Peyer's patch (tissue), 4 donors: ENCODE measurements around the gene ZSCAN32.

Experiments used
- POLR2A ChIP-seq, 2 donors: fragments of 450-650 bp; IDR thresholded peaks; one replicate each; pipeline ENCODE4 v1.5.1; 2017; ENCODE audit warnings: antibody characterized with exemption in 2 of 2, mild to moderate bottlenecking in 2 of 2, moderate library complexity in 2 of 2
- TF ChIP-seq, protein P1 (sequence below), 6 experiments: fragments of 450-650 bp in 4 of 6; fragments of 200-600 bp in 2 of 6; sonication (generic) in 1 of 6; IDR thresholded peaks; one replicate each; pipeline ENCODE4 v1.5.1; 2017 to 2019; ENCODE audit warnings: antibody characterized with exemption in 6 of 6, mild to moderate bottlenecking in 3 of 6, moderate library complexity in 1 of 6

DNA sequence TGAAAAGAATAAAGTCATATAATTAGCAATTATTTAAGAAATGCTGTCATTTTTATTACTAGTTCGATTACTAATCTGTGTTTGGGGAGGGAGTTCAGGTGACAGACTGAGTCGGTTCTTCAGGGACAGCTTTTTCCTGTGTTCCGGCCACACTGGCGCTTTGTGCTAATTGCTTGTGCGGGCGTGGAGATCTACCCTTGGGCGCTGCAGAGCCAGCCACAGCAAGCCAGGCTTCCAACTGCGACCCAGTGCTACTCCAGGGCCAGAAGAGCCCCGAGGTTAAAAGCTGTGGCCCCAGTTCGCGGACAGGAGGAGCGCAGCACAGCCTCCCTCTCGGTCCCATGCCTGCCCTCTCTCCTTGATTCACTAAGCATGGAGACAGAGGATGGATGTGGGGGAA lies 51.6 kb downstream of the ZSCAN32 start:
- TF ChIP-seq, protein P1, sequence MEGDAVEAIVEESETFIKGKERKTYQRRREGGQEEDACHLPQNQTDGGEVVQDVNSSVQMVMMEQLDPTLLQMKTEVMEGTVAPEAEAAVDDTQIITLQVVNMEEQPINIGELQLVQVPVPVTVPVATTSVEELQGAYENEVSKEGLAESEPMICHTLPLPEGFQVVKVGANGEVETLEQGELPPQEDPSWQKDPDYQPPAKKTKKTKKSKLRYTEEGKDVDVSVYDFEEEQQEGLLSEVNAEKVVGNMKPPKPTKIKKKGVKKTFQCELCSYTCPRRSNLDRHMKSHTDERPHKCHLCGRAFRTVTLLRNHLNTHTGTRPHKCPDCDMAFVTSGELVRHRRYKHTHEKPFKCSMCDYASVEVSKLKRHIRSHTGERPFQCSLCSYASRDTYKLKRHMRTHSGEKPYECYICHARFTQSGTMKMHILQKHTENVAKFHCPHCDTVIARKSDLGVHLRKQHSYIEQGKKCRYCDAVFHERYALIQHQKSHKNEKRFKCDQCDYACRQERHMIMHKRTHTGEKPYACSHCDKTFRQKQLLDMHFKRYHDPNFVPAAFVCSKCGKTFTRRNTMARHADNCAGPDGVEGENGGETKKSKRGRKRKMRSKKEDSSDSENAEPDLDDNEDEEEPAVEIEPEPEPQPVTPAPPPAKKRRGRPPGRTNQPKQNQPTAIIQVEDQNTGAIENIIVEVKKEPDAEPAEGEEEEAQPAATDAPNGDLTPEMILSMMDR (IDR thresholded peaks at IDR 0.05), result no peak
- no peak for TF ChIP-seq POLR2A (IDR thresholded peaks at IDR 0.05)
